Tongue (tissue), 2 donors: ENCODE data around the gene SLC25A6. TPM values are rescaled to one million over a fixed set of nuclear protein-coding genes. Genes with fewer than 3 reads are reported as not detected.
"Not testable (repeated sequence)": the region's sequence is repeated elsewhere in the genome, so short reads cannot be mapped to it uniquely, and the experiment has no call there.

Source experiments
- DNase-seq: peaks from one replicate; pipeline ENCODE4 v3.0.0-alpha.2; 2015
- total RNA-seq: library from RNA; depleted of rRNA; stranded (reverse); fragments of >200 nt; gene quantifications from one replicate; pipeline ENCODE4 v1.2.3, GENCODE V29; 2014

Gene SLC25A6
- total RNA-seq, 1 donor from 2014 or later, result 162 TPM

- DNase-seq, result no peak
Observed at GRCh38 chrX:1412551-1413161, 20.7 kb upstream of the SLC25A6 start.

GRCh38 chrX:1411326-1411725 lies 19.4 kb upstream of the SLC25A6 start:
- DNase-seq, result no peak

GRCh38 chrX:1407035-1407434 lies 15.1 kb upstream of the SLC25A6 start:
- DNase-seq, result no peak

- not testable (repeated sequence) for DNase-seq
Observed at GRCh38 chrX:1405769-1406168, 13.9 kb upstream of the SLC25A6 start.

GRCh38 chrX:1403867-1404266 lies 12.0 kb upstream of the SLC25A6 start:
- DNase-seq, result not testable (repeated sequence)

- DNase-seq, result no peak
Observed at GRCh38 chrX:1403228-1403627, 11.3 kb upstream of the SLC25A6 start.

- no peak for DNase-seq
Observed at GRCh38 chrX:1401611-1402430, 9.9 kb upstream of the SLC25A6 start.

- no peak for DNase-seq
Observed at GRCh38 chrX:1400742-1401471, 9.0 kb upstream of the SLC25A6 start.

- DNase-seq, result no peak
Observed at GRCh38 chrX:1400049-1400448, 8.1 kb upstream of the SLC25A6 start.

- no peak for DNase-seq
Observed at GRCh38 chrX:1398431-1399340, 6.8 kb upstream of the SLC25A6 start.

- no peak for DNase-seq
Observed at GRCh38 chrX:1397441-1398270, 5.7 kb upstream of the SLC25A6 start.

GRCh38 chrX:1397001-1397400 lies 5.1 kb upstream of the SLC25A6 start:
- DNase-seq, result no peak

- DNase-seq, result no peak
Observed at GRCh38 chrX:1395646-1396216, 3.8 kb upstream of the SLC25A6 start.

- no peak for DNase-seq
Observed at GRCh38 chrX:1394731-1395501, 3.0 kb upstream of the SLC25A6 start.

GRCh38 chrX:1393871-1394615 lies 2.1 kb upstream of the SLC25A6 start:
- DNase-seq, result no peak

- DNase-seq, result peak; percentile 86
Observed at GRCh38 chrX:1392376-1393068, 609 bp upstream of the SLC25A6 start.

- DNase-seq, result peak; percentile 97
Observed at GRCh38 chrX:1391370-1391706, 575 bp downstream of the SLC25A6 start.

GRCh38 chrX:1390621-1391369 lies 1.1 kb downstream of the SLC25A6 start:
- DNase-seq, result no peak
